Natural killer cell (primary cell): ENCODE data around the gene CNOT9. TPM values are rescaled to one million over a fixed set of nuclear protein-coding genes. Genes with fewer than 3 reads are reported as not detected.
"Not testable (repeated sequence)": the region's sequence is repeated elsewhere in the genome, so short reads cannot be mapped to it uniquely, and the experiment has no call there.

Experiments
- ATAC-seq, 3 donors: fragments of 150-1000 bp in 2 of 3; fragments of 200-7000 bp in 1 of 3; cut with Tn5 transposase; 1 replicate in 1 of 3; 2 replicates in 2 of 3; pipeline ENCODE4 v1.10.0; 2021; ENCODE audit warnings: mild to moderate bottlenecking in 2 of 3, moderate library complexity in 2 of 3
- DNase-seq, 2 donors: peaks; one replicate each; pipeline versions ENCODE4 v3.0.0 to v3.0.0-alpha.2; 2013 to 2021; ENCODE audit warnings: mixed read lengths in 1 of 2
- H3K27ac ChIP-seq: one replicate; pipeline ENCODE4 v1.5.1; 2013; ENCODE audit warnings: mild to moderate bottlenecking, low read length
- H3K27me3 ChIP-seq: one replicate; pipeline ENCODE4 v1.6.1; 2013; ENCODE audit warnings: low read length; ENCODE audit not compliant: control insufficient read depth, insufficient read depth
- H3K36me3 ChIP-seq: one replicate; pipeline ENCODE4 v1.6.1; 2013; ENCODE audit warnings: low read length; ENCODE audit not compliant: control insufficient read depth, insufficient read depth
- H3K4me1 ChIP-seq: one replicate; pipeline ENCODE4 v1.6.1; 2013; ENCODE audit warnings: low read length; ENCODE audit not compliant: control insufficient read depth, insufficient read depth
- H3K4me3 ChIP-seq: one replicate; pipeline ENCODE4 v1.5.1; 2013; ENCODE audit warnings: low read length
- H3K9me3 ChIP-seq: one replicate; pipeline ENCODE4 v1.6.1; 2013; ENCODE audit warnings: low read length; ENCODE audit not compliant: control insufficient read depth, insufficient read depth
- H3K27ac Mint-ChIP-seq, 2 donors: one replicate each; pipeline ENCODE4 v1.8.0; 2022; ENCODE audit warnings: mild to moderate bottlenecking in 2 of 2, mixed read lengths in 2 of 2, moderate library complexity in 1 of 2
- H3K27me3 Mint-ChIP-seq, 2 donors: one replicate each; pipeline ENCODE4 v1.8.0; 2022; ENCODE audit warnings: low read depth in 2 of 2, mixed read lengths in 2 of 2
- H3K36me3 Mint-ChIP-seq: one replicate; pipeline ENCODE4 v1.8.0; 2022; ENCODE audit warnings: mixed read lengths
- H3K4me1 Mint-ChIP-seq, 2 donors: one replicate each; pipeline ENCODE4 v1.8.0; 2022; ENCODE audit warnings: mixed read lengths in 2 of 2
- H3K4me3 Mint-ChIP-seq: one replicate; pipeline ENCODE4 v1.8.0; 2022; ENCODE audit warnings: mild to moderate bottlenecking, moderate library complexity, mixed read lengths
- H3K9me3 Mint-ChIP-seq, 2 donors: one replicate each; pipeline ENCODE4 v1.8.0; 2022; ENCODE audit warnings: mixed read lengths in 2 of 2
- CTCF ChIP-seq: fragments of 200-600 bp; IDR thresholded peaks from one replicate; pipeline ENCODE4 v1.8.0; 2022; ENCODE audit warnings: antibody characterized with exemption
- WGBS: methylation state at CpG from one replicate; pipeline ENCODE4 v1.1.7; 2013; ENCODE audit warnings: missing lambda C conversion rate; ENCODE audit not compliant: insufficient coverage; 5-methylcytosine and 5-hydroxymethylcytosine counted together
- intact Hi-C: fragments of 100-400 bp; cut with micrococcal nuclease; formaldehyde crosslinking; loops from one replicate; pipeline ENCODE4 v1.14.2; 2022
- total RNA-seq, 4 donors: library from RNA; stranded (reverse); fragments of 120-200 nt in 1 of 4; gene quantifications; one replicate each; pipeline versions ENCODE4 v1.2.3 to v1.2.4, GENCODE V29; 2013 to 2022

Gene CNOT9
- total RNA-seq, 3 donors from 2014 or later (not counting 1 experiment from before 2014, with no cell fraction given): 61.4 to 66.7 (median 66.3) TPM

- H3K4me1 Mint-ChIP-seq: no peaks in the 10 kb centered on the region
- H3K4me3 Mint-ChIP-seq: no peak overlapping the region
- H3K27me3 Mint-ChIP-seq: no peaks in the 10 kb centered on the region
- H3K27me3 ChIP-seq: no peaks in the 10 kb centered on the region
- H3K9me3 ChIP-seq: no peaks in the 10 kb centered on the region
- H3K9me3 Mint-ChIP-seq: no peaks in the 10 kb centered on the region
- H3K36me3 Mint-ChIP-seq: peaks cover 15% of the 10 kb centered on the region
- intact Hi-C loops: no loop called here
- ATAC-seq (no peak), DNase-seq (no peak)
- peak overlapping the region in 1 of 2 donors; percentile 31 for H3K27ac Mint-ChIP-seq
- no peak for TF ChIP-seq CTCF
- H3K4me3 ChIP-seq: no peak overlapping the region
- no peak overlapping the region for H3K27ac ChIP-seq
- H3K4me1 ChIP-seq: no peaks in the 10 kb centered on the region
- H3K36me3 ChIP-seq: peaks cover 66% of the 10 kb centered on the region
Measured at GRCh38 chr2:218547511-218547910, 21.1 kb upstream of the CNOT9 start.

- Histone ChIP-seq H3K27ac (no peak overlapping the region), H3K4me1 (no peaks in the 10 kb centered on the region), H3K4me3 (no peak overlapping the region), H3K9me3 (no peaks in the 10 kb centered on the region), H3K27me3 (no peaks in the 10 kb centered on the region), H3K36me3 (peaks cover 66% of the 10 kb centered on the region)
- intact Hi-C loops: no loop called here
- DNase-seq (no peak), ATAC-seq (no peak)
- H3K27ac Mint-ChIP-seq: peak overlapping the region in 1 of 2 donors; percentile 31
- H3K27me3 Mint-ChIP-seq: no peaks in the 10 kb centered on the region
- H3K4me3 Mint-ChIP-seq: no peak overlapping the region
- H3K9me3 Mint-ChIP-seq: no peaks in the 10 kb centered on the region
- no peaks in the 10 kb centered on the region for H3K4me1 Mint-ChIP-seq
- TF ChIP-seq CTCF: no peak
- H3K36me3 Mint-ChIP-seq: peaks cover 15% of the 10 kb centered on the region
Measured at GRCh38 chr2:218547978-218548377, 20.7 kb upstream of the CNOT9 start.

GRCh38 chr2:218554225-218554624 is 14.4 kb upstream of the CNOT9 start:
- H3K4me1 Mint-ChIP-seq, H3K9me3 Mint-ChIP-seq, DNase-seq, H3K9me3 ChIP-seq, intact Hi-C loops, H3K27me3 ChIP-seq, ATAC-seq, H3K27me3 Mint-ChIP-seq, H3K27ac ChIP-seq, H3K4me1 ChIP-seq, H3K4me3 ChIP-seq, H3K27ac Mint-ChIP-seq, H3K4me3 Mint-ChIP-seq: not testable (repeated sequence)
- peaks cover 57% of the 10 kb centered on the region for H3K36me3 ChIP-seq
- H3K36me3 Mint-ChIP-seq: peaks cover 15% of the 10 kb centered on the region
- 94% methylated on average over 2 of the region's 3 CpGs for WGBS

- 98% methylated on average over 4 of the region's 4 CpGs for WGBS
- peaks cover 0 to 5% of the 10 kb centered on the region in 2 donors for H3K4me1 Mint-ChIP-seq
- no peak overlapping the region for H3K27ac ChIP-seq
- no peaks in the 10 kb centered on the region for H3K27me3 Mint-ChIP-seq
- no peaks in the 10 kb centered on the region for H3K9me3 Mint-ChIP-seq
- no peaks in the 10 kb centered on the region for H3K9me3 ChIP-seq
- ATAC-seq (no peak), DNase-seq (no peak)
- intact Hi-C loops: no loop called here
- no peak for TF ChIP-seq CTCF
- H3K27ac Mint-ChIP-seq: no peak overlapping the region
- no peaks in the 10 kb centered on the region for H3K4me1 ChIP-seq
- no peak overlapping the region for H3K4me3 Mint-ChIP-seq
- H3K36me3 Mint-ChIP-seq: peaks cover 15% of the 10 kb centered on the region
- peaks cover 66% of the 10 kb centered on the region for H3K36me3 ChIP-seq
- no peak overlapping the region for H3K4me3 ChIP-seq
- no peaks in the 10 kb centered on the region for H3K27me3 ChIP-seq
Measured at GRCh38 chr2:218555527-218555926, 13.1 kb upstream of the CNOT9 start.
